ENCODE data around the gene SERPING1. TPM values are rescaled to one million over a fixed set of nuclear protein-coding genes. Genes with fewer than 3 reads are reported as not detected.

The SERPING1 gene
- total RNA-seq, 1 donor from 2014 or later = 471 TPM

GRCh38 chr11:57605028-57605420 is 7.5 kb downstream of the SERPING1 start:
- TF ChIP-seq CTCF (IDR thresholded peaks at IDR 0.05) = no peak
- no peaks in the 10 kb centered on the region for H3K27me3 ChIP-seq (ENCODE audit: low read depth)
- H3K27ac ChIP-seq = no peak overlapping the region
- ATAC-seq (no peak), DNase-seq (no peak)
- no peaks in the 10 kb centered on the region for H3K4me1 ChIP-seq
- intact Hi-C loops (cut with DNase I) = no loop called here
- no peak overlapping the region for H3K4me3 ChIP-seq
- H3K36me3 ChIP-seq = peaks cover 75% of the 10 kb centered on the region
- H3K9me3 ChIP-seq = no peaks in the 10 kb centered on the region

GRCh38 chr11:57610170-57610569 is 12.7 kb downstream of the SERPING1 start:
- DNase-seq = no peak
- intact Hi-C loops (cut with DNase I) = no loop called here
- no peak for TF ChIP-seq CTCF (IDR thresholded peaks at IDR 0.05)
- Histone ChIP-seq H3K4me1 (no peaks in the 10 kb centered on the region), H3K36me3 (peaks cover 99% of the 10 kb centered on the region), H3K9me3 (no peaks in the 10 kb centered on the region), H3K4me3 (no peak overlapping the region), H3K27ac (no peak overlapping the region), H3K27me3 (ENCODE audit: low read depth) (no peaks in the 10 kb centered on the region)
- ATAC-seq = no peak

GRCh38 chr11:57614234-57614772 is 16.8 kb downstream of the SERPING1 start:
- Histone ChIP-seq H3K27me3 (ENCODE audit: low read depth) (no peaks in the 10 kb centered on the region), H3K9me3 (no peaks in the 10 kb centered on the region), H3K4me3 (no peak overlapping the region), H3K27ac (no peak overlapping the region), H3K4me1 (no peaks in the 10 kb centered on the region), H3K36me3 (peaks cover 76% of the 10 kb centered on the region)
- DNase-seq = no peak
- no peak for ATAC-seq
- intact Hi-C loops (cut with DNase I) = no loop called here
- TF ChIP-seq CTCF (IDR thresholded peaks at IDR 0.05) = no peak

- H3K4me3 ChIP-seq = no peak overlapping the region
- H3K36me3 ChIP-seq = peaks cover 66% of the 10 kb centered on the region
- no peak for DNase-seq
- no peak for ATAC-seq
- intact Hi-C loops (cut with DNase I) = no loop called here
- no peaks in the 10 kb centered on the region for H3K27me3 ChIP-seq (ENCODE audit: low read depth)
- no peaks in the 10 kb centered on the region for H3K9me3 ChIP-seq
- no peak for TF ChIP-seq CTCF (IDR thresholded peaks at IDR 0.05)
- no peaks in the 10 kb centered on the region for H3K4me1 ChIP-seq
- H3K27ac ChIP-seq = no peak overlapping the region
Observed at GRCh38 chr11:57615308-57615707, 17.8 kb downstream of the SERPING1 start.

GRCh38 chr11:57616595-57616994 is 19.1 kb downstream of the SERPING1 start:
- no peaks in the 10 kb centered on the region for H3K4me1 ChIP-seq
- H3K27ac ChIP-seq = no peak overlapping the region
- H3K27me3 ChIP-seq (ENCODE audit: low read depth) = no peaks in the 10 kb centered on the region
- intact Hi-C loops (cut with DNase I) = no loop called here
- no peak for TF ChIP-seq CTCF (IDR thresholded peaks at IDR 0.05)
- H3K36me3 ChIP-seq = peaks cover 53% of the 10 kb centered on the region
- no peaks in the 10 kb centered on the region for H3K9me3 ChIP-seq
- DNase-seq = no peak
- ATAC-seq = no peak
- no peak overlapping the region for H3K4me3 ChIP-seq

- H3K27me3 ChIP-seq (ENCODE audit: low read depth) = no peaks in the 10 kb centered on the region
- no peaks in the 10 kb centered on the region for H3K4me1 ChIP-seq
- no peak for TF ChIP-seq CTCF (IDR thresholded peaks at IDR 0.05)
- DNase-seq = no peak
- intact Hi-C loops (cut with DNase I) = no loop called here
- H3K36me3 ChIP-seq = peaks cover 34% of the 10 kb centered on the region
- no peaks in the 10 kb centered on the region for H3K9me3 ChIP-seq
- H3K4me3 ChIP-seq = no peak overlapping the region
- ATAC-seq = no peak
- H3K27ac ChIP-seq = no peak overlapping the region
Observed at GRCh38 chr11:57618438-57618837, 21.0 kb downstream of the SERPING1 start.

Measured in lower lobe of right lung (tissue), 2 donors.